D341Med (cell line): ENCODE results near the gene CCDC201.
A peak's percentile ranks its signal among the peaks of the same experiment; 100 is the strongest.

Experiments
- DNase-seq: peaks from one replicate; pipeline ENCODE4 v3.0.0; 2012; ENCODE audit warnings: low spot score

CCDC201 gene

DNA sequence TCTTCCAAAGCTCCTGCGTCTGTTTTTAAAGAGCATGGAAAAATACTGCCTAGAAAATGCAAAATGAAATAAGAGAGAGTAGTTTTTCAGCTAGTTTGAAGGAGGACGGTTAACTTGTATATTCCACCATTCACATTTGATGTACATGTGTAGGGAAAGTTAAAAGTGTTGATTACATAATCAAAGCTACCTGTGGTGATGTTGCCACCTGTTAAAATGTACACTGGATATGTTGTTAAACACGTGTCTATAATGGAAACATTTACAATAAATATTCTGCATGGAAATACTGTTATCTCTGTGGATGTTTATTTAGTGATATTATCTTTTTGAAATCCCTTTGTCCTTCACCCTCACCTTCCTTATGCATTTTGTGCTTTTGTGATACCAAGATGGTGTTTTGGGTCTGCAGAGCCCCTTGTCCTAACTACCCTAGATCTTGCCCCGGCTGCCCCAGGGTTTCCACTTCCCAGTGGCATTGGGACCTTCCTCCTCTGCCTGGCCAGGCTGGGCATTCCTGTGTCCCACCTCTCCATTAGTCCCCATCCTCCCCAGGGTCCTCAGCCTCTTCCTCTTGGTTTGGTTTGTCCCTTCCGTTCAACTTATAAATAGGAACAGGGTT lies 20.6 kb upstream of the CCDC201 start:
- no peak for DNase-seq

DNA sequence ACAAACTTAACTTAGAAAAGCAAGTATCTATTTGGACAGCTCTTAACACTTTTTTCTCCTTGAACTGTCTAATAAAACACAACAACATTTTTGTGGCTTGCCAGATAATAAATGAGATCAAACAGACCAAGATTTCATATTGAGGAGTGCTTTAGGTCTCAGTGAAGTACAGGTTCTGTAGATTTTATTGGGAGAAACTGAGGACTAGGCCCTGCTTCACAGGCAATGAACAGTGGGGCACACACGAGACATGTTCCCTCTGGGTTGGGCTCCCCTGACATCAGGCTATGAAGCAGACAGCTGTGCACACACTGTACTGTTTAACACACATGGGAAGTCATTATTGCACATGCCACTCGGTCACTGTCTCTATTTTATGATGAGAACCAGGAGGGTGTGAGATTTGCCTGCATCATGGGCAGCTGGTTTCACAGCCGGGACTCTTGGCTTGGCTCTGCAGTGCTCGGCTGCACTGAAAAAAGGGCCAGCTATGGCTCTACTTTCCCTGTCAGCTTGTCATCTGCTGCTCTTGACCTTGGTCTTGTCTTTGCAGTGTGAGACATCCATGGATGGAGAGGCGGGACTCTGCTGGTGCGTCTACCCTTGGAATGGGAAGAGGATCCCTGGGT lies 19.6 kb upstream of the CCDC201 start:
- no peak for DNase-seq

DNA sequence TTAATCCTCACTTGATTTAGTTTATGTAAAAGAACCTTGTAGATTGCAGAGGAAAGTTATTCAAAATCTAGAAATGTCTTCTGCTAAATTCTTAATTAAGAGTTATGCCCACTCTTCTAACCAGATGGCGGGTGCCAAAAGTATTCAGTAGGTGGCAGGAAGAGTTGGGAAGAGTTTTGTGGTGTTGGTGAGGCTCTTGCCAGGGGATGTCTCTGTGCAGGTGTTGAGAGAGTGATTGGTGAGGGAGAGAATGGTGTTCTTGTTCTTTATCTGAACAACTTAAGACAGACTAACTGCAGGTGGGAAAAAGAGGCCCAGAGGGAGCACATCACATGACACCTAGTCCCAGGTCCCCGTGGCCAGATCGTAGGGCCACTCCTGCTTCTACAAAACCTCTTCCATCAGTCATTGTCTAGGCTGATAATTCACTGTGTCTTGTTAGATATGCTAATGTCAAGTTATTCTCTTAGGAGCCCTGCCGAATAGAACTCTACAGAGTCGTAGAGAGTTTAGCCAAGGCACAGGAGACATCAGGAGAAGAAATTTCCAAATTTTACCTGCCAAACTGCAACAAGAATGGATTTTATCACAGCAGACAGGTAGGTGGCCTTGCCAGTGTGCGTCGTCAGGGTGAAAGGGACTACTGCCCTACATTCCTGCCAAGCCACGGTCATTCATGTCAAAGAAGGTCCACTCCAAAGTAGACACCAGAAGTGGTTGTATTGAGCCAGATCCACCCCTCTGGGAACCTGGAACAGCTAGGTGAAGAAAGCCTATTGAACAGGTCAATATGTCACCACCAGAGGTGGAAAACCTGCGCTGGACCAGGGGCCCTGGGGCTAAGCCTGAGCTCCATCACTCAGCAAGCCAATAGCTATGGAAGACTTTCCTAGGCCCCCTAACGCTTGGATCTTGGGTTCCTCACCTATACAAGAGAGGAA lies 18.9 kb upstream of the CCDC201 start:
- DNase-seq, result no peak

DNA sequence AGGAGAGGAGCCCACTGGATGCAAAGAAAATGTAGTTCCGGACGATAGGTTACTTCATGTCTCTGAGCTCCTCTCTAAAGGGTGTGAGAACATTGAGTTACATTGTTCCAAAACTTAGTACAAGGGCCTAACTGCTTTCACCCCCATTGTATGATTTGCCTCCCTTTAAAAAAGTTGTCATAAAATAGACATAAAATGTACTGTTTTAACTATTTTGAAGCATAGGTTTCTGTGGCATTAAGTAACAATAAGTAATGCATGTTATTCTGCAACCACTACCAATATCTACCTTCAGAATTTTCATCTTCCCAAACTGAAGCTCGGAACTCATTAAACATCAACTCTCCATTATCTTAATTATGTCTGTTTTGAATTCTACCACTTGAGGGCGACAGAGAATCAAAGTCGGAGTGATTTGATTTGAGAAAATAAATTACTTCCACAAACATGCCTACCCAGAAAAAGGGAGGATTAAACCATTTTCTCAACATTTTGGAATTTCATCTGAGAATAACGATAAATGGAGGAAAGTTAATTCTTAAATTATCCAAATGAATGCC lies 18.1 kb upstream of the CCDC201 start:
- DNase-seq, result no peak

DNA sequence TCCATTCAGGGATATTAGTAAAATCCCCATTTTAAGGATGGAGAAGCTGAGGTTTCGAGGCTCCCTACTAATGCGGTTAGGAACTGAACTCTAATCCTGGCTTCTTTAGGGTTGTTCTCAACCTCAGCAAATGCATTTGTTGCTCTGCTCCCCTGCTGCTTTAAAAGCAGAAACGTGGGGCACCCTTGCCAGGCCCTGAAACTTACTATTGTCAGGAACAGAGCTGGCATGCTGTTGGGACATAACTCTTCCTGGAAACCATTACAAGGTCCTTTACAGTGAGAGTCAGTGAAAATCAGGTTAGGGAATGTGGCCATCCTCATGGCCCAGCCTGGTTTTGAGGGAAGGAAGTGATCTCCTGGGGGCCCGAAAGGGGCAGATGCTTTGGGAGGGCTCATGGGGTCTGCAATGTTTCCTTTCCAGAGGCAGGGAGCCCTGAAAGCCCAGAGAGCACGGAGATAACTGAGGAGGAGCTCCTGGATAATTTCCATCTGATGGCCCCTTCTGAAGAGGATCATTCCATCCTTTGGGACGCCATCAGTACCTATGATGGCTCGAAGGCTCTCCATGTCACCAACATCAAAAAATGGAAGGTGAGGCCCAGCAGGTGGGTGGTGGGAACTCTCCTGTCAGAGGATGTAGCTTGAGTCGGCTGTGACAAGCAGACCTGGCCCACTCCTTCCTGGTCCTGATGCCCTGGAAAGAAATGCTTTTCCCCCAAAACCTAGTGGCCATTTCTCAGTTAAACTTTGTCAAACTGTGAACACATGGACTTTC lies 17.4 kb upstream of the CCDC201 start:
- no peak for DNase-seq

DNA sequence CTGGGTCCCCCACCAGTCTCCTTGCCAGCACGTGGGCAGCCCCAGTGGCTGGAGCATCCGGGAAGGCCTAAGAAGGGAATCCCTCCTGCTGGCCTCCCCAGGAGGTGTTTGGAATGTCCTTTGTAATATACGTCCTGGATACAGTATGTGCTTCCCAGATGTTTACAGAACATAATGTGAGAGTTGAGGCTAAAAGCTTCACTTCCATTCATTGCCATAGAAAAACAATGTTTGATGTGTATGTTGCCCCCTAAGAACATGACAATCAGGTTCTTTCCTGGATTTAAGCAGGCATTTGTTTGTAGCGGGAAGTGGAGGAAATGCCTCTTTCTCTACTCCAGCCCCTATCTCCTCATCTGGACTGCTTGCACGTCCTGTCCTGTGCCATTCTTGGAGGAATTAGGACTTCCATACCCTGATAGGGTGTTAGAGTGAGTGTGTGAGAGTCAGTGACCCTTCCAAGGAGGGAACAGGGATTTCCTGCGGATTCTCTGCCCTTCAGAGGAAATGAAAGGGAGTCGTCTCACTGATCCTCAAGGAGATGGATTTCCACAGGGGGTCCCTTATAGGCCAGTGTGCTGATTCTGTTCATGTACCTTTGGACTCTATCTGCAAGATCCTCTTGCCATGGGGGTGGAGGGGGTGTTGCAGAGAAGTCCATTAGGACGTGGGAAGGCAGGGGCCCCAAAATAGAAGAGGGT lies 16.6 kb upstream of the CCDC201 start:
- DNase-seq, result no peak

DNA sequence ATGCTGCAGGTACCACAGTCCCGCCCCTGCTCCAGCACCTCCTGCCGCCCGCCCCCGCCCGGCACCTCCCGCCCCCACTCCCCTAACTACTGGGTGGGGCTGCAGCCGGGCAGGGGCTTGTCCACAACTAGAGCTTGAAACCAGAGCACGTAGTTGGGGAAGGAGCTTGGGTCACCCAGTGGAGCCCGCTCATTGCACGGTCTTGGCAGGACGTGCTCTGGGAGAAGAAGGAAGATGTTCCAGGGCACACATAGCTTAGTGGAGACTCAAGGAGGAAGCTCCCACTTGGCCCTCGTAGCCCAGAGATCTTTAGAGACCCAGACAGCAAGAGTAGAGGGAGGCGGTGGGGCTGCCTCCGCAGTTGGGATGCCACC lies 16.1 kb upstream of the CCDC201 start:
- no peak for DNase-seq

DNA sequence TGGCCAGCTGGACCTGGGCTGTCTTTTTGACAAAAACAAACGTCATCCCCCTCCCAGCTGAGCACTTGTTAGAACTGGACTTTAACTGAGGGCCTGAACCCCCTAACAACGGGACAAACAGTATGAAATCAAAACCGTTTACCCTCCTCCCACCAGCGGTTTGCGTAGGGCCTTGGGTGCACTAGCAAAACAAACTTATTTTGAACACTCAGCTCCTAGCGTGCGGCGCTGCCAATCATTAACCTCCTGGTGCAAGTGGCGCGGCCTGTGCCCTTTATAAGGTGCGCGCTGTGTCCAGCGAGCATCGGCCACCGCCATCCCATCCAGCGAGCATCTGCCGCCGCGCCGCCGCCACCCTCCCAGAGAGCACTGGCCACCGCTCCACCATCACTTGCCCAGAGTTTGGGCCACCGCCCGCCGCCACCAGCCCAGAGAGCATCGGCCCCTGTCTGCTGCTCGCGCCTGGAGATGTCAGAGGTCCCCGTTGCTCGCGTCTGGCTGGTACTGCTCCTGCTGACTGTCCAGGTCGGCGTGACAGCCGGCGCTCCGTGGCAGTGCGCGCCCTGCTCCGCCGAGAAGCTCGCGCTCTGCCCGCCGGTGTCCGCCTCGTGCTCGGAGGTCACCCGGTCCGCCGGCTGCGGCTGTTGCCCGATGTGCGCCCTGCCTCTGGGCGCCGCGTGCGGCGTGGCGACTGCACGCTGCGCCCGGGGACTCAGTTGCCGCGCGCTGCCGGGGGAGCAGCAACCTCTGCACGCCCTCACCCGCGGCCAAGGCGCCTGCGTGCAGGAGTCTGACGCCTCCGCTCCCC lies 15.5 kb upstream of the CCDC201 start, which contains the start of gene IGFBP1:
TSS of gene IGFBP1 (plus strand) at position 304 of the 808 bp plus-strand sequence. CDS start at position 469, 165 bp downstream.
- DNase-seq, result peak; percentile 52

DNA sequence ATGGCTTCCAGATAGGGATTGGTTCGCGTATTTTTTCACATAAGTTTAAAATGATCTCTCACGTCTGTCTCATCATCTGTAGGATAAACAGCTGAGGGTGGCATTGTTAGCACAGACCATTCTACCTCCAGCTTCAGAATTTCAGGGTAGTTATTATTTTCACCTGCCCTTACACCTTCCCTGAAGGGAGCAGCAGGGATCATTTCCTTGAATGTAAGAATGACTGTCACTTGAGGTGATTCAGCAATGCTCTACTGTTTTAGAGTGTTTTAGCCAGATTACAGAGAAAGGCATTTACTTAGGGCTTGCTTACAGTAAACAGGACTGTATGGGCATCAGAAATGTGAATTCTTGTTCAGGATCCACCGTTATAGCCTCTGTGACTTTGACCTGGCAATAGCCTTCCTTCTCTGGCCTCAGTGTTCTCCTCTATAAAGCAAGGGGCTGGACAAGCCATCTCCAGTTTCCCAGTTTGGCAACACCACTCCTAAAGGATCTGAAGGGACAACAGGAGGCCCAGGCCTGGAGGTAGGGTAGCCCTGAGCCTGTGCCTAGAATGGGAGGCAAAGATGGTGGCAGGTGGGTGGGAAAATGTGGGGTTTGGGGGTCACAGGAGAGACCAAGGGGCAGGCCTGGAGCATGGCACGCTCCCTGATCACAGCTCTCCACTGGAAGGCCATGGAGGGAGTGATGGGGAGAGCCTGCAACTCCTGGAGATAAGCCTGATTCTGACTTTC lies 14.2 kb upstream of the CCDC201 start:
- no peak for DNase-seq

DNA sequence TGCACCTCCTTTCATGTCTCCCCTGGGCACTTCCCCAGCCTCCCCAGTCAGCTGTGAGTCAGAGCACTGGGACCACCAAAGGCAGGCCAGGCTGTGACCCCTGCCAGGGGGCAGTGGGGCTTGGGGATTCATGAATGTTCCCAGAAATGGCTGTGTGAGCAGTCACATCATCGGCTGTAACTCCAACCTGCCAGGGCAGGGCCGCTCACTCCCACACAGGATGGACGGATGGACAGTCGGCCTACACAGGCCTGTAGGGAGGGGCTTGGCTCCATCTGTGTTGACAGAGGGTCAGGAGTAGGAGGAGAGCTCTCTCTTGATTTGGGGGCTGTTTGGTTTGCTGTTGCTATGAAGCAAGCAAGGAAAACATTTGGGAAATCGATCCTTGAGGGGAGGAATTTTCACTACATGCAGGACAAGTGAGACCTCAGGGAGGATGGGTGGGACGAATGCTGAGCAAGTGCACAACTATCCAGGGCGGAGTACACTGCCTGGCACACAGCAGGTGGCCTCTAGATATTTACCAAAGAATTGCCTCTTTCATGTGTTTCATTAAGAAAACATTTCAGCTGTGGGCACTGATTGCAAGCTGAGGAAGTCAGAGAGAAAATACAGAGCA lies 12.5 kb upstream of the CCDC201 start:
- no peak for DNase-seq

DNA sequence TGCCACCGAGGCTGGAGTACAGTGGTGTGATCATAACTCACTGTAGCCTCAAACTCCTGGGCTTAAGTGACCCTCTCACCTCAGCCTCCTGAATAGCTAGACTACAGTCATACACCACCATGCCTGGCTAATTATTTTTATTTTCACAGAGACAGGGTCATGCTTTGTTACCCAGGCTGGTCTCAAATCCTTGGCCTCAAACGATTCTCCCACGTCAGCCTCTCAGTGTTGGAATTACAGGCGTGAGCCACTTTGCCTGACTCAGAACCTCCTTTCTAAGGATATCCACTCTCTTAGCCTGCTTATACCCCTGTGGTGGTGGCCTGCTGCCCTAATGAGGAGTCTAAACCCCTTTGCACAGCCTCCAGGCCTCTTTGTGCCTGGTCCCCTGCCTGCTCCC lies 11.3 kb upstream of the CCDC201 start:
- DNase-seq, result no peak

DNA sequence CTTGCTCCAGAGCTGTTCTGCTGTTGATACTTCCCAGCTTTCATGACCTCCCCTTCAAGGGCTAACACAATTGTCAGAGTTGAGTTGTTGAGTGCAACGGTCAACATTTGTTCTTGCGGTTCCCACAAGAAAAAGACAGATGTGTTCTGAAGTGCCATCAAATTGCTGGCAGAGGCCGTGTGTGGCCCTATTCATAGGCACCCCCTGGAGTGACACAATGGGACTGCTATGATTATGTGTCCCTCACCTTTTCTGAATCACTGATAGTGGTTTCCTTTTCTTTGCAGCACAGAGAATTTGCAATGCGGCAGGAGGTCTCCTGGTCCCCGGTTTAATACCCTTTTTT lies 9.6 kb upstream of the CCDC201 start:
- DNase-seq, result no peak

DNA sequence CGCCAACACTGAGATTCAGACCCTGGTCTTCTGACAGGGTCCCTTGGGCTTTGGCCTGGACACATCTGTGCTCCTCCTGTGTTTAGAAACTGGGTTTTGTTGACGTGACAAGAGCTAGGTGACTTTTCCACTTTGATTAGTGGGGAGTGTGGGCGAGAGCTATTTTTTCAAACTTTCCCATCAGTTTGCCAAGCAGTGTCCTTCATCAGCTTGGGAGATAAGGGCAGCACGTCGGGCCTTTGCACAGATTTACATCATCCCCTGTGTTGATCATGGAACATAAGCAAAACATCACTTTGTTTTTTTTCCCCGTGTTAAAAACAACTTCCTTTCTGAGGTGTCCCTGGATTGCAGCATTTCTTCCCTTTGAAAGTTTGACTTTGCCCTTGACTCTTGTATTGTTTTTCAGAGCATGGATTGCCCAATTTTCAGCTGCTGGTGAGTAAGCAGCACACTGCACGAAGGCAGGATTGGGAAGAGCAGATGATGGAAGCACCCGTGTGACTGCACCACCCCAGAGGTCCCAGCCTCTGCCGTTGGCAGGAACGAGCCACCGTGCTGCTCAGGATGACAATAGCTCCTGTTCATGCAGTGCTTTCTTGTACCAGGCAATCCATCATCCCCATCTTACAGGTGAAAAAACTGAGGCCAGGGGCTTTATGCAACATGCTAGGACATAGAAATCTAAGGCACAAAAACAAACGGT lies 9.0 kb upstream of the CCDC201 start:
- DNase-seq, result no peak

DNA sequence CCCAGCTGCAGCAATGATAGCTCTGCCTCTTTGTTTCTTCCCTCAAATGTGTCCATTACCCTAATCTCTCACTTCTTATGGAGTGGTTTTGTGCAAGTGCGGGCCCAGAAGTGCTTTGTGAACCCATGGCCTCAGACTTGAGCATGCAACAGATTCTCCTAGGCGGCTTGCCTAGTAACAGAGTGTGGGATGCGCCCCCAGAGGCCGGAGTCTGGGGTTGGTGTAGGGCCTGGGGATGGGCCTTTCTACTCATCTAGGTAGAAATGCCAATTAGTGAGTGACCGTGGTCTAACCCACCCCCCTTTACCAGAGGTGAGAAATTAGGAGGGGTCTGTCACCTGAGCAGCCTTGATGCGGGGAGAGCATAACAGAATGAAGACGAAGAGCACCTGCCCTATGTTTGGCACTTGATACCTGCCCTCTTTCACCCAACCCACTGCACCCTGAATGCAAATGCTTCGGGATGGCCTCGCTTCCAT lies 8.4 kb upstream of the CCDC201 start:
- no peak for DNase-seq

DNA sequence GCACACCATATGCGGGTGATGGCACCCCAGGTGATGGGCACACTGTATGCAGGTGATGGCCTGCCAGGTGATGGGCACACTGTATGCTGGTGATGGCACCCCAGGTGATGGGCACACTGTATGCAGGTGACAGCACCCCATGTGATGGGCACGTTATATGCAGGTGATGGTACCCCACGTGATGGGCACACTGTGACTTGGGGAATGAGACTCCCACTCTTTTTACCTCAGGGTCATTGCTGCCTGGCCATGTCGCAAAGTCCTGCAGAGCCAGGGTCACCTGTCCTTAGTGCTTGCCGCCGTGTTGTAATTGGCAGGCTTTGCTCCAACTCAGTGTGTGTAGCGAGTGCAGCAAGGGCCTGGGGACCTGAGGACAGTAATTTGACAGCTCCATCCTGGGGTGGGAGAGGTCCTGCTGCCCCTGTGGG lies 7.6 kb upstream of the CCDC201 start:
- DNase-seq, result no peak

DNA sequence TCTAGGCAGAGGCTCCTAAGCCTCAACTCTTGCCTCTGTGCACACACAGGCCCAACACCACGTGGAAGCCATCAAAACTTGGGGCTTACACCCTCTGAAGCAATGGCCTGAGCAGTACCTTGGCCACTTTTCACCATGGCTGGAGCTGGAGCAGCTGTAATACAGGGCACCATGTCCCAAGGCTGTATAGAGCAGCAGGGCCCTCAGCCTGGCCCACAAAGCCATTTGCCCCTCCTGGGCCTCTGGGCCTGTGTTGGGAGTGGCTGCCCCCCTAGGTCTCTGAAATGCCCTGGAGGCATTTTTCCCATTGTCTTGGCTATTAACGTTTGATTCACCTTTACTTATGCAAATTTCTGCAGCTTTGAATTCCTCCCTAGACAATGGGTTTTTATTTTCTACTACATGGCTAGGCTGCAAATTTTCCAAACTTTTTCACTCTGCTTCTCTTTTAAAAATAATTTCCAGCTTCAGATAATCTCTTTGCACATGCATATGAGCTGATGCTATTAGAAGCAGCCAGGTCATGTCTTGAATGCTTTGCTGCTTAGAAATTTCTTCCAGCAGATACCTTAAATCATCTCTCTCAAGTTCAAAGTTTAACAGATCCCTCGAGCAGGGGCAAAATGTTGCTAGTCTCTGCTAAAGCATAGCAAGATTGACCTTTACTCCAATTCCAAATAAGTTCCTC lies 5.7 kb upstream of the CCDC201 start:
- DNase-seq, result no peak

DNA sequence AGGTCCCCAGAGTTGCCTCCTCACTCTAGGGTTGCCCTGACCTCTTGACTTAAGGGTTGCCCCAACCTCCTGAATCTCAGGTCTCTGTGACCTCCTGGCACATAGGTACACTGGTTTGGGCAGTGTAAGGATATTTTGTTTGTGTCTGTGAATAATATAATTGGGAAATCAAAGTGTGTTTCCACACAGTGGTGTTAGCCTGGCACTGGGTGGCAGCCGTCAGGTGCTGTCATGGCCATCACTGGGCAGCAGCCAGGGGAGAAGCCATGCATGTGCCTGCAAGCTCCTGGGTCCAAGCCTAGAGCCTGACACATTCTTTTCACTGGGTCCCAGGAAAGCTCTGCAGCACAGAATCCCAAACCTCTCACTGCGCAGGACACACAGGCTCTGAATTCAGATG lies 3.6 kb upstream of the CCDC201 start:
- DNase-seq, result no peak
